Ramos (cell line): ENCODE measurements around the gene PPFIA1.

Source experiments
- in situ Hi-C: fragments of 300-500 bp; cut with MboI; formaldehyde crosslinking; loops from one replicate; pipeline ENCODE4 v1.14.3; 2022; ENCODE audit warnings: low sequenced_read_pairs; ENCODE audit not compliant: unreplicated experiment

Gene PPFIA1

DNA sequence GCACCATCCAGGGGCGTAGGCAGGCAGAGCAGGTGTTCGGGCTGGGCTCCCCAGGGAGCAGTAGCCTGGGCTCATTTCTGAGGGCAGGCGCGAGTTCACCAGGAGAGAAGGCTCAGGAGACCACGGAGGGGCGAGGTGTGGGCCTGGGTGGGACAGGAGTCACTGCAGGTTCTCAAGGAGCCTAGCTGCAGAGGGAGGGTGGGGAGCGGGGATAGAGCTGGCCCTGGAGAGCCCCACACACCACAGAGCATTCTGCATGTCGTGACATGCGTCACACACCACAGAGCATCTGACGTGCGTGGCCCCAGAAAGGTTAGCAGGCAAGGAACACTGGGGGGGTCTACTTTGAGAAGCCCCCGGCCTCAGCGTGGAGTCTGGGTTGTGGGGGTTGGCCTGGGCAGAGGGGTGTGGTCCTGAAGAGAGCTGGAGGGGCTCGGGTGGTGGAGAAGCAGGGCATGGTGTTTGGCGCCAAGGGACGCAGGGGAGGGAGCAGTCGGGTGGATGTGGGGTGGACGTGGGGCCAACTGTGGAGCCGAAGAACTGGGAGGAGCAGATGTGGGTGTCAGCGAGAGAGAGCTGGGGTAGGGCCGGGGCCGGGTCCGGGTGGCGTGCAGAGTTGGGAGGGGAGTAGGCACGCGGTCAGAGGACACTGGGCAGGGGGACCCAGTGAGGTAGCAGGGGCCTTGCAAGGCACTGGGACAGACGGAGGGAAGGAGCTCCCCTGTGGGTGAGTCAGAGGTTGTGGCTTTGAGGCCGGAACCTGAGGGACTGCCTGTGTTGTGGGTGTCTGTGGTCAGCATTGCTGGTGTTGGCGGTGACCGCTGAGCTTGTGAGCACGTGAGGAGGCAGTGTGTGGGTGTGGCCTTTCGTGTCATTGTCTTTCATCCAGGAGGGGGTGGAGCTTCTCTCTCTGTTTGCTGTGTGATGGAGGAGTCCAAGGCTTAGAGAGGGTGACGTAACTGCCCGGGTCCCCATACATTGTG, 153.3 kb downstream of the PPFIA1 start:
- in situ Hi-C loops, result no loop called here

DNA sequence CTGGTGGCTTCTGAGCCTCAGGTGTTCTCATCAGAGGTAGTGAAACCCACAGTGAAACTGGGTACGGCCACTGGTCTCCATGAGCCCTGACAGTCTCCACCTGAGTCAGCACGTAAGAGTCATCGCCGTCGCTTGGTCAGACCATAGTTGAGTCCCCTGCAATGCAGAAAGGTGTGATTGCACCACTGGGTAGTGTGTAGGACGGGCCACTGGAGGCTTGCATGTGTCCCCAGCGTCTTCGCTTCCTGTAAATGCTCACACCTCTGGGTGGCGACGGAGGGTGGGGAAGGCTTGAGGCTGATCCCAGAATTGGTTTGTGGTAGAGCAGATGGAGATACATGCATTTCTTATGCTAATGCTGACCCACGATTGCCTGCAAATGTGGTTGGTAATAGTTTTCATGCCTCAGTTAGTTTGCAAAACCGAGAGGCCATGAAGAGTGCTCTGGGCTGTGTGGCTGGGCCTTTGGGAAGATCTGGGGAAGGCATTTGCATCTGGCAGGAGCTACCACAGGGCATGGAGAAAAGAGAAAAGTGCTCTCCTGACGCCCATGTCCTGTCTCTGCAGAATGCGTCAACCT, 154.4 kb downstream of the PPFIA1 start:
- in situ Hi-C loops, result no loop called here

DNA sequence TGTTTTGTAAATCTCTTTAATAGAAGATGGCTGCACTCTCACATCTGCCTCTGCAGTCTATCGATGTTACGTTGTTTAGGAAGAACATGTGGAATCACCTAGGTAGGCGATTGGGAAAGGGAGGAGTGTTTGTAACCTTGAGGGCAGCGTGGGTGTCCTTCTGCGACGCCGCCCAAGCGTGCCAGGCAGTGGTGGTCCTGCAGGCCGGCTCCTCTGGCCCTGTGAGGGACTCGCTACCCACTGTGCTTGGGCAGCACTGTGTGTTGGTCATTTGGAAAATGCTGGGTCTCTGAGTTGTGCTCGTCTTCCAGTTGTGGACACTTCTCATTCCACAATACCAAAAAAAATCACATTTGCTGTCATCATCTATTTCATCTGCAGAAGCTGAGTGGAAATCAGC, 156.9 kb downstream of the PPFIA1 start:
- in situ Hi-C loops, result no loop called here

DNA sequence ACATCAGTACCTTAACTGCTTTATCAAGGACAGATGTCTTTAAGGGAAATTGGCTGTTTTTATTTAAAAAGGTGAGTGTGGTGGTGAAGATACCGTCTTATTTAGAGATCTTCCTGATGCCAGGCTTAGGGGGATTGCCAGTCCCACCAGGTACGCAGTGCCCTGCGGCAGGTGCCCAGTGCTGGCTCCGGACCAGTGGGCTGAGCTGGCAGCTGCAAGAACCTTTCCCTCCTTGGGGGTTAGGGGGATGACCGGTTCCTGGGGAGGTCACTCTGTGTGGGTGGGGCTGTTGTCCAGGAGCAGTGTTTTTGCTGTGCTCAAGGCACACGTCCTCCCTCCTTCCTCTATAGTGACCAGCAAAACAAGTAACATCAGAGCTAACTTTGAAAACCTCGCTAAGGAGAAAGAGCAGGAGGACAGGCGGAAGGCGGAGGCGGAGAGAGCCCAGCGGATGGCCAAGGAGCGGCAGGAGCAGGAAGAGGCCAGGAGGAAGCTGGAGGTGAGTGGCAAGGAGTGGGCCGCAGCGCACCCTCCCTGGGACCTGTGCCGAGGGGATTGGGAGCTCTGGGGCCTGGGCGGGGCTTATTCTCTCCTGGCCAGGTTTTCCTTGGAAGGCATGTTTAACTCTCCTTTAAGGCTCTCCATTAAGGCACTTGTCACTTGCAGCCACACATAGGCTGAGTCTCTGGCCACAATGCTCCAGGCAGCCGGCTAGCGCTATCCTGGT, 158.4 kb downstream of the PPFIA1 start:
- in situ Hi-C loops, result no loop called here

DNA sequence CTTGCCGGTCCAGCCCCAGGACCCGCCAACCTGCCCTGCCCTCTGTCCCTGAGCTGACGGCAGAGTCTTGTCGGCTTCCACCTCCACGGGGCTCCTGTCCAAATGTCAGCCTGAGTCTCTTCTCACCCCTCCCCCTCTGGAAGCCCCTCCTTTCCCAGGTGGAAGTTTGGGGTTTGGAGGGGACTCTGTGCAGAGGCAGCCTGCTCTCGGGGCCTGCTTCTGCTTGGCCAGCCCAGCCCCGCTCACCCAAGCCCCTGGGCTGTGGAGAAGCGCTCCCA, 158.9 kb downstream of the PPFIA1 start:
- in situ Hi-C loops, result no loop called here

DNA sequence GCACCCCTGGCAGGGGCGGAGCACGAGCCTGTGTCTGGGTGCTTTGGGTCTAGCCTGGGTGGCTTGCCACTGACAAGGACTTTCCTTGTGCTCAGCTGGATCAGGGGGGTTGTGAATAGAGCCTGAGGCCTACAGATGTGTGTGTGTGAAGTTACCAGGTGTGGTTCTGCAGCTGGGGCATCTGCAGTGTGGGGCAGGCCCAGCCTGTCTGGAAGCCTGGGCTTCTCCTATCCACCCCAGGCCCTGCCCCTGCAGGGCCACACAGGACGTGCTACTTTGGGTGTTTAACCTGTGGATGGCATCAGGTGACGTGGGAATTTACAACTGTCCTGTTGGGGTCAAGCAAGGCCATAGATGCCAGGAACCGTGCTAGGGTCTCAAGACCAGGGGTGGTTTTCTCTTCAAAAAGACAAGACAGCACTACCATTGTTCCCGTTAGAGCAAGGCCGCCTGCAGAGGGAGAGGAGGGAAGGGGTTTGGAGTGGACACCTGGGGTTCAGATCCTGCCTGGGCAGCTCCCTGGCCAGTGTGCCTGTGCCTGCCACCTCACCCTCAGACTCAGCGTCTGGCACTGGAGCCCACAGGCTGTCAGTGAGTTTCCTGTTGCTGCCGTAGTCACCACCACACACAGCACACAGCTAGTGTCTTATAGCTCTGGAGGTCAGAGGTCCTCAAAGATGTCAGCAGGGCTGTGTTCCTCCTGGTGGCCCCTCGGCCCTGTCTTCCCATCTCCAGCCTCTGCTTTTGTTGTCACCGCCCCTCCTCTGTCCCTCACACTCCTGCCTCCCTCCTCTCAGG, 159.4 kb downstream of the PPFIA1 start:
- in situ Hi-C loops, result no loop called here

DNA sequence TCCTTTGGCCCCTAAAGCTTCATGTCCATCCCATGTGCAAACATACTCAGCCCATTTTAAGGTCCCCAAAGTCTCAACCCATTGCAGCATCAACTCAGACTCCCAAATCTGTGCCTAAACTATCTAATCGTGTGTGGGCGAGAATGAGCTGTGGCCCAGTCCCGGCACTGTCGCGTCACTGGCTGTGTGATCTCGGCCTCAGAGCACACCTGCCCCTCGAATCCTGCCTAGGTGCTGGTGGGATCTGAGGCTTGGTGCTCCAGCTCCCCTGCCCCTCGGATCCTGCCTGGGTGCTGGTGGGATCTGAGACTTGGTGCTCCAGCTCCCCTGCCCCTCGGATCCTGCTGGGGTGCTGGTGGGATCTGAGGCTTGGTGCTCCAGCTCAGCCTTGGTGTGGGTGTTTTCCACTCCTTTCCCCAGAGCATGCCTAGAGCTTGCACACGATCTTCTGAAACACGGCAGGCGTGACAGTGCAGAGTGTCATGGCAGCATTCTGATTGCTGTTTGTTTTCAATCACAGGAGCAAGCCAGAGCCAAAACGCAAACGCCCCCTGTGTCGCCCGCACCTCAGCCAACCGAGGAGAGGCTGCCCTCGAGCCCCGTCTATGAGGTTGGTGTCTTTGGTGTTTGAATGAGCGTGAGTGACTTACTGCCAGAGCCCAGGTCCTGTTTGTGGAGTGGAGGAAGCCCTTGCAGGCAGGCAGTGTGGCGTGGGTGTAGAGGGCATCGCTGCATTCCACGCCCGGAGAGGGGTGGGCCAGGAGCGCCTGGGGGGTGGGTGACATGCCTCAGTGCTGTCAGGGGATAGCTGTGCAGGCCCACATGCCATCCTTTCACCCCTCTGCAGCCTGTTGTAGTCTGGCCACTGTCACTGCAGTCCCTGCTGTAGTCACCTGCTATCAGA, 160.4 kb downstream of the PPFIA1 start:
- in situ Hi-C loops, result no loop called here

DNA sequence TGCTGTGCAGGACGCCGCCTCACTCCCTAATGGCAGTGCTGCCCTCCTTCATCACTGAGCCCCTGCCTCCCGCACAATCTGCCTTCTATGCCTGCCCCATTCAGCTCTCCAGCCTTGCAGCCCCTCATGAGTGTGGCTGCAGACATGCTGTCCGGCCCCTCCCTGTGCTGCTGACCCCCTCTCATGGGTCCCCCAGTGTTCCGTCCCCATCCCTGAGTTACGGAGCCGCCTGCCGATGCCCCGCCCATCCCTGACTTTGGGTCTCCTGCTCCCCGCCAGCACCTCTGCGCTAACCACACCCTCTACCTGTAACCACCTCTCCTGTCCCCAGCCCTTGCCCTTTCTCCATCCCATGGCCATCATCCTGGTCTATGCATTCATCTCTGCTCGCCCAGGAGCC, 161.1 kb downstream of the PPFIA1 start:
- in situ Hi-C loops, result no loop called here

DNA sequence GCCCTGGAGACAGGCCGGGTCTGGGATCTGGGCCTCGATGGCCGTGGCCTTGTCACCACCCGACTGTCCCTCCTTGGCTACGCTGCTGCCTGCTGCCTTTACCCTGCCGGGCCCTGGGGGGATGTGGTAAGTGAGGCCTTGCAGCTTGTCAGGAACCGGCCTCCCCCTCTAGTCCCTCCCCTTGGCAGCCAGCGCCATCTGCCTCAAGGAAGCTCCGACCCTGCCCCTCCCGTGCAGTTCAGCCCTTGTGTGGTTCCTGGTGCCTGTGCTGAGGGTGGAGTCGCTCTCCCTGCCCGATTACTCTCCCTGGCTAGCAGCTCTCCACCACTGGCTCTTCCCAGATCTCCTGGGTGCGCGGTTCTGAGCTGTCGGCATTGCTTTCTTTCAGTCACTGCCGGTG, 161.6 kb downstream of the PPFIA1 start:
- in situ Hi-C loops, result no loop called here

DNA sequence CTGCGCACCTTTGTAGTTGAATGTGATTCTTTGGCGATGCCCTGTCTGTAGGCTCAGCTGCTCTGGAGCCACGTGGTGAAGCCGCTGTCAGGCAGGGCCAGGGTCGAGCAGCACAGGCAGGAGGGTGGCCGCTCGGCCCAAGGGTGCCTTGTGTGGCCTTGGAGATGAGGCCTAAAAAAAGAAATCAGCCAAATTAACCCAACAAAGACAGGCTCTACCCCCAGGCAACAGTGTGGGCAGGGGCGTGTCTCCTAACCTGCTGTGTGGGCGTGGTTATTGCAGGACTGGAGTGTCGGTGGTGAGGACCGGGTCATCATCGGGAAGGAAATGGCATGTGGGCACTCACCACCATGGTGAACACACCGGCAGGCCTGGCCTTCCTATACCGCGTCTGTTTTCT, 162.1 kb downstream of the PPFIA1 start:
- in situ Hi-C loops, result no loop called here

DNA sequence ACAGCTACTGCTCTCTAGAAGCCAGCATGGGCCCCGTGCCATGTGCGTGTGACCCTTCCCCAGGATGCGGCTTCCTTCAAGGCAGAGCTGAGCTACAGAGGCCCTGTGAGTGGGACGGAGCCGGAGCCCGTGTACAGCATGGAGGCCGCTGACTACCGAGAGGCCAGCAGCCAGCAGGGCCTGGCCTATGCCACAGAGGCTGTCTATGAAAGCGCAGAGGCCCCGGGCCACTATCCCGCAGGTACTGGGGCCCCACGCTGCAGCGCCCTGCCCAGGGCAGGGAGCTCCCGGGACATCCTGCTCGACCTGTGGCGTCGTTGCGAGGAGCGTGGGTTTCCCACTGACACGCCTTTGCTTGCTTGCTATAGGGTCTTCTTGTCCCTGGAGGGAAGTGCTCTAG, 162.5 kb downstream of the PPFIA1 start:
- in situ Hi-C loops, result no loop called here

DNA sequence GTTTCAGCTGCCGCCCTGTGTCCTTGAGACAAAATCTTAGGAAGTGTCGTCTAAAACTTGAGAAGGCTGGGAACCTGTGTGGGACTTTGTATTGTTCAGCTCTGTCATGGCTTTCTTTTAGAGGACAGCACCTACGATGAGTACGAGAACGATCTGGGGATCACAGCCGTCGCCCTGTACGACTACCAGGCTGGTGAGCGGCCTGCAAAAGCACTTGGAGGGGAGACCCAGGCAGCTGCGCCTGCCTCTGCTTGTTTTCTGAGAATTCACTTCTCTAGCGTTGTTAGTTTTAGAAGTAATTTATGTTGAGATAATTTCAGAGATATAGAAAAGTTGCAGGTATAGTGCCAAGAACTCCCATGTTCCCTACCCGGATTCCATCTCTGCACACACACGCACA, 163.0 kb downstream of the PPFIA1 start:
- in situ Hi-C loops, result no loop called here
